Astrocyte (in vitro differentiated cells and primary cell): ENCODE measurements around the gene RENBP. TPM values are rescaled to one million over a fixed set of nuclear protein-coding genes. Genes with fewer than 3 reads are reported as not detected.

Experiments
- DNase-seq: peaks from one replicate; pipeline ENCODE4 v3.0.0-alpha.2; 2010; ENCODE audit warnings: low read depth
- FAIRE-seq: peaks from 2 replicates; lab custom pipeline; 2011; peaks lifted over from hg19 to GRCh38; lab: Jason Lieb, UNC
- H2AFZ ChIP-seq: 2 replicates; pipeline ENCODE4 v1.6.0; 2012; ENCODE audit warnings: low read depth, low read length, inconsistent platforms
- H3K27ac ChIP-seq: 2 replicates; pipeline ENCODE4 v1.5.1; 2011; ENCODE audit warnings: low read depth, low read length, inconsistent platforms
- H3K27me3 ChIP-seq: 2 replicates; pipeline ENCODE4 v1.6.0; 2011; ENCODE audit warnings: low read length, inconsistent platforms; ENCODE audit not compliant: insufficient read depth
- H3K36me3 ChIP-seq: 2 replicates; pipeline ENCODE4 v1.5.1; 2011; ENCODE audit warnings: low read length, inconsistent platforms; ENCODE audit not compliant: insufficient read depth
- H3K4me1 ChIP-seq: 2 replicates; pipeline ENCODE4 v1.5.1; 2011; ENCODE audit warnings: low read length, inconsistent platforms; ENCODE audit not compliant: insufficient read depth
- H3K4me2 ChIP-seq: 2 replicates; pipeline ENCODE4 v1.6.0; 2012; ENCODE audit warnings: low read length, inconsistent platforms
- H3K4me3 ChIP-seq: 2 replicates; pipeline ENCODE4 v1.5.1; 2011; ENCODE audit warnings: low read depth, mild to moderate bottlenecking, low read length, inconsistent platforms; ENCODE audit not compliant: insufficient read depth
- H3K79me2 ChIP-seq: 2 replicates; pipeline ENCODE4 v1.6.0; 2012; ENCODE audit warnings: mild to moderate bottlenecking, low read length, inconsistent platforms; ENCODE audit not compliant: insufficient read depth
- H3K9ac ChIP-seq: 2 replicates; pipeline ENCODE4 v1.6.0; 2012; ENCODE audit warnings: mild to moderate bottlenecking, low read length, inconsistent platforms
- H3K9me3 ChIP-seq: 2 replicates; pipeline ENCODE4 v1.5.1; 2012; ENCODE audit warnings: low read depth, mild to moderate bottlenecking, low read length, inconsistent platforms; ENCODE audit not compliant: insufficient read depth
- H4K20me1 ChIP-seq: 2 replicates; pipeline ENCODE4 v1.6.0; 2012; ENCODE audit warnings: low read length, inconsistent platforms; ENCODE audit not compliant: insufficient read depth
- H3K27ac Mint-ChIP-seq: one replicate; pipeline ENCODE4 v1.8.0; 2021; ENCODE audit warnings: mild to moderate bottlenecking, mixed read lengths; ENCODE audit not compliant: unreplicated experiment
- H3K27me3 Mint-ChIP-seq: one replicate; pipeline ENCODE4 v1.8.0; 2021; ENCODE audit warnings: low read depth, mixed read lengths; ENCODE audit not compliant: unreplicated experiment
- H3K36me3 Mint-ChIP-seq: one replicate; pipeline ENCODE4 v1.8.0; 2021; ENCODE audit warnings: low read depth, mixed read lengths; ENCODE audit not compliant: unreplicated experiment
- H3K4me1 Mint-ChIP-seq: one replicate; pipeline ENCODE4 v1.8.0; 2021; ENCODE audit warnings: low read depth, mixed read lengths; ENCODE audit not compliant: unreplicated experiment
- H3K4me3 Mint-ChIP-seq: one replicate; pipeline ENCODE4 v1.8.0; 2021; ENCODE audit warnings: mild to moderate bottlenecking, moderate library complexity, mixed read lengths; ENCODE audit not compliant: unreplicated experiment
- H3K9me3 Mint-ChIP-seq: one replicate; pipeline ENCODE4 v1.8.0; 2021; ENCODE audit warnings: mild to moderate bottlenecking, mixed read lengths; ENCODE audit not compliant: unreplicated experiment
- EZH2 ChIP-seq: IDR thresholded peaks from 2 replicates; pipeline ENCODE4 v1.6.1; 2012; ENCODE audit warnings: mild to moderate bottlenecking, low read length, inconsistent platforms; ENCODE audit not compliant: insufficient read depth
- total RNA-seq: library from RNA; stranded (reverse); gene quantifications from 2 replicates; pipeline ENCODE4 v1.2.1, GENCODE V29; 2021
- TF ChIP-seq, protein P1 (sequence below): IDR thresholded peaks from 2 replicates; pipeline ENCODE4 v1.5.1; 2011; ENCODE audit warnings: low read depth, mild to moderate bottlenecking, inconsistent platforms, low read length, moderate library complexity; ENCODE audit not compliant: insufficient read depth

The RENBP gene
- total RNA-seq, 1 donor from 2014 or later = 2.2 TPM

DNA sequence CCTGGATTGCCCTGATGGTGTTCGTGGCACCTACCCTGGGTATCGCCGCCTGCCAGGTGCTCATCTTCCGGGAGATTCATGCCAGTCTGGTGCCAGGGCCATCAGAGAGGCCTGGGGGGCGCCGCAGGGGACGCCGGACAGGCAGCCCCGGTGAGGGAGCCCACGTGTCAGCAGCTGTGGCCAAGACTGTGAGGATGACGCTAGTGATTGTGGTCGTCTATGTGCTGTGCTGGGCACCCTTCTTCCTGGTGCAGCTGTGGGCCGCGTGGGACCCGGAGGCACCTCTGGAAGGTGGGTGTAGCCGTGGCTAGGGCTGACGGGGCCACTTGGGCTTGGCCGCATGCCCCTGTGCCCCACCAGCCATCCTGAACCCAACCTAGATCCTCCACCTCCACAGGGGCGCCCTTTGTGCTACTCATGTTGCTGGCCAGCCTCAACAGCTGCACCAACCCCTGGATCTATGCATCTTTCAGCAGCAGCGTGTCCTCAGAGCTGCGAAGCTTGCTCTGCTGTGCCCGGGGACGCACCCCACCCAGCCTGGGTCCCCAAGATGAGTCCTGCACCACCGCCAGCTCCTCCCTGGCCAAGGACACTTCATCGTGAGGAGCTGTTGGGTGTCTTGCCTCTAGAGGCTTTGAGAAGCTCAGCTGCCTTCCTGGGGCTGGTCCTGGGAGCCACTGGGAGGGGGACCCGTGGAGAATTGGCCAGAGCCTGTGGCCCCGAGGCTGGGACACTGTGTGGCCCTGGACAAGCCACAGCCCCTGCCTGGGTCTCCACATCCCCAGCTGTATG, 38.1 kb downstream of the RENBP start:
- DNase-seq (no peak), FAIRE-seq (no peak)
- H3K9ac ChIP-seq = no peak overlapping the region
- Mint-ChIP-seq H3K27me3 (no peaks in the 10 kb centered on the region), H3K4me1 (peaks cover 9% of the 10 kb centered on the region), H3K36me3 (no peaks in the 10 kb centered on the region), H3K9me3 (no peaks in the 10 kb centered on the region), H3K27ac (no peak overlapping the region), H3K4me3 (no peak overlapping the region)
- no peaks in the 10 kb centered on the region for H4K20me1 ChIP-seq
- H3K4me1 ChIP-seq = peaks cover 2% of the 10 kb centered on the region
- H2AFZ ChIP-seq = no peak overlapping the region
- no peak overlapping the region for H3K4me2 ChIP-seq
- no peaks in the 10 kb centered on the region for H3K36me3 ChIP-seq
- no peaks in the 10 kb centered on the region for H3K79me2 ChIP-seq
- TF ChIP-seq EZH2 = no peak
- TF ChIP-seq, protein P1, sequence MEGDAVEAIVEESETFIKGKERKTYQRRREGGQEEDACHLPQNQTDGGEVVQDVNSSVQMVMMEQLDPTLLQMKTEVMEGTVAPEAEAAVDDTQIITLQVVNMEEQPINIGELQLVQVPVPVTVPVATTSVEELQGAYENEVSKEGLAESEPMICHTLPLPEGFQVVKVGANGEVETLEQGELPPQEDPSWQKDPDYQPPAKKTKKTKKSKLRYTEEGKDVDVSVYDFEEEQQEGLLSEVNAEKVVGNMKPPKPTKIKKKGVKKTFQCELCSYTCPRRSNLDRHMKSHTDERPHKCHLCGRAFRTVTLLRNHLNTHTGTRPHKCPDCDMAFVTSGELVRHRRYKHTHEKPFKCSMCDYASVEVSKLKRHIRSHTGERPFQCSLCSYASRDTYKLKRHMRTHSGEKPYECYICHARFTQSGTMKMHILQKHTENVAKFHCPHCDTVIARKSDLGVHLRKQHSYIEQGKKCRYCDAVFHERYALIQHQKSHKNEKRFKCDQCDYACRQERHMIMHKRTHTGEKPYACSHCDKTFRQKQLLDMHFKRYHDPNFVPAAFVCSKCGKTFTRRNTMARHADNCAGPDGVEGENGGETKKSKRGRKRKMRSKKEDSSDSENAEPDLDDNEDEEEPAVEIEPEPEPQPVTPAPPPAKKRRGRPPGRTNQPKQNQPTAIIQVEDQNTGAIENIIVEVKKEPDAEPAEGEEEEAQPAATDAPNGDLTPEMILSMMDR = no peak
- no peak overlapping the region for H3K27ac ChIP-seq
- no peaks in the 10 kb centered on the region for H3K27me3 ChIP-seq
- H3K9me3 ChIP-seq = no peaks in the 10 kb centered on the region
- no peak overlapping the region for H3K4me3 ChIP-seq

DNA sequence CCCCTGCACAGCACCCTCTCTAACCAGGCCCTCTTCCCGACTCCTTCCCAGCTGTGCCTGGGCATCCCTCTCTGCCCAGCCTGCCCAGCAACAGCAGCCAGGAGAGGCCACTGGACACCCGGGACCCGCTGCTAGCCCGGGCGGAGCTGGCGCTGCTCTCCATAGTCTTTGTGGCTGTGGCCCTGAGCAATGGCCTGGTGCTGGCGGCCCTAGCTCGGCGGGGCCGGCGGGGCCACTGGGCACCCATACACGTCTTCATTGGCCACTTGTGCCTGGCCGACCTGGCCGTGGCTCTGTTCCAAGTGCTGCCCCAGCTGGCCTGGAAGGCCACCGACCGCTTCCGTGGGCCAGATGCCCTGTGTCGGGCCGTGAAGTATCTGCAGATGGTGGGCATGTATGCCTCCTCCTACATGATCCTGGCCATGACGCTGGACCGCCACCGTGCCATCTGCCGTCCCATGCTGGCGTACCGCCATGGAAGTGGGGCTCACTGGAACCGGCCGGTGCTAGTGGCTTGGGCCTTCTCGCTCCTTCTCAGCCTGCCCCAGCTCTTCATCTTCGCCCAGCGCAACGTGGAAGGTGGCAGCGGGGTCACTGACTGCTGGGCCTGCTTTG, 38.9 kb downstream of the RENBP start:
- Mint-ChIP-seq H3K27me3 (no peaks in the 10 kb centered on the region), H3K4me3 (no peak overlapping the region), H3K9me3 (no peaks in the 10 kb centered on the region), H3K36me3 (no peaks in the 10 kb centered on the region), H3K4me1 (peaks cover 11% of the 10 kb centered on the region), H3K27ac (no peak overlapping the region)
- no peak overlapping the region for H3K4me2 ChIP-seq
- no peak overlapping the region for H3K4me3 ChIP-seq
- H3K27me3 ChIP-seq = no peaks in the 10 kb centered on the region
- no peak overlapping the region for H3K27ac ChIP-seq
- H4K20me1 ChIP-seq = no peaks in the 10 kb centered on the region
- no peak overlapping the region for H3K9ac ChIP-seq
- H3K36me3 ChIP-seq = no peaks in the 10 kb centered on the region
- no peaks in the 10 kb centered on the region for H3K79me2 ChIP-seq
- H3K4me1 ChIP-seq = peaks cover 6% of the 10 kb centered on the region
- H2AFZ ChIP-seq = no peak overlapping the region
- H3K9me3 ChIP-seq = no peaks in the 10 kb centered on the region
- no peak for FAIRE-seq
- DNase-seq = no peak
- TF ChIP-seq, protein P1 = no peak
- TF ChIP-seq EZH2 = no peak
